HG03442 (cell line): ENCODE results near the gene AQP12B.

Experiments
- ATAC-seq: cut with Tn5 transposase; IDR thresholded peaks from one replicate; pipeline ENCODE4 v1.9.1; 2021; ENCODE audit warnings: mild to moderate bottlenecking, moderate library complexity; ENCODE audit not compliant: unreplicated experiment

The AQP12B gene

GRCh38 chr2:240637116-240637900 lies 45.4 kb downstream of the AQP12B start:
- ATAC-seq: no peak

DNA sequence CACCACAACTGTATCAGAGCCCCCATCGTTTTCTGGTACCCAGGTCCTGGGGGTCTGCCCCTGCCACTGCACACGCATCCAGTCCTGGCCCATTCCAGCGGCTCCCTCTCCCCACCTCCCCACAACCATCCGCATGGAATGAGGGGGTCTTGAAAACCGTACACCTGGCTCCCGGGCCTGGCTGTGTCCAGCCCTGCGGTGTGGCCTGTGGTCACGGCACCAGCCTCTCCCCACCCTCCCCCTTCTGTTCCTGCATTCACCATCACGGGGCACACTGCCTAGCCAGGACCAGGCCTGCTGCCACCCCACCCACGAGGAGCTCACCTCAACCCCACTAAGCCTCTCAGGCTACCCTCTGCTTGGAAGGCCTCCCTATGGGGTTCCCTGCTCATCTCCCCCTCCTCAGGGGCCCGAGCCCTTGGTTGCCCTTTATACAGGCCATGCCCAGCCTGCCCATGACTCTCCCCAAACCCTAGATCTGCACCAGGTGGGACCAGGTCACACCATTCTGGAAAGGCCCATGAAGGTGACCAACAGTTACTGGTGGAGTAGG lies 46.0 kb downstream of the AQP12B start:
- ATAC-seq: no peak

DNA sequence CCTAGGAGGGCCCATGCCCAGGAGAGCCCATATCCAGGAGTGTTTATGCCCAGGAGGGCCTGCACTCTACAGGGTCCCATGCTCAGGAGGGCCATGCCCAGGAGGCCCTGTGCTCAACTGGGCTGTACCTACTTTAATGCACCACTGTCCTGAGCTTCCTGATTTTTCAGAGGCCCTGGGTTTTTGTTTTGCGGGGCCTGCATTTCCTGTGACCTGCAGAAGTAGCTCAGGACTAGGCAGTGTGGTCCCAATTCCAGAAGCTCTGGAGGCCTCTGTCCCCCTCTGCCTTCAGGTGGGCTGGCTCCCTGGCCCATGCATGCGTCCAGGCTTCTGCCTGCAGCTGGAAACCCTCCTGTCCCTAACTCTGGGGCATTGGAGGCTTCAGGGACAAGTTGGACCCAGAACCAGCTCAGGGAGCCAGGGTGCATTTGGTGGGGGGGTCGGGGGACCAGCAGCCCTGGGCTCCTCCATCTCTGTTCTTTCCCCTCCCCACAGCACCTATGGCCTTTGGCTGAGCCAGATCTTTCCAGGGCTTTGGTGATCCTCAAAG lies 46.6 kb downstream of the AQP12B start:
- ATAC-seq: no peak

DNA sequence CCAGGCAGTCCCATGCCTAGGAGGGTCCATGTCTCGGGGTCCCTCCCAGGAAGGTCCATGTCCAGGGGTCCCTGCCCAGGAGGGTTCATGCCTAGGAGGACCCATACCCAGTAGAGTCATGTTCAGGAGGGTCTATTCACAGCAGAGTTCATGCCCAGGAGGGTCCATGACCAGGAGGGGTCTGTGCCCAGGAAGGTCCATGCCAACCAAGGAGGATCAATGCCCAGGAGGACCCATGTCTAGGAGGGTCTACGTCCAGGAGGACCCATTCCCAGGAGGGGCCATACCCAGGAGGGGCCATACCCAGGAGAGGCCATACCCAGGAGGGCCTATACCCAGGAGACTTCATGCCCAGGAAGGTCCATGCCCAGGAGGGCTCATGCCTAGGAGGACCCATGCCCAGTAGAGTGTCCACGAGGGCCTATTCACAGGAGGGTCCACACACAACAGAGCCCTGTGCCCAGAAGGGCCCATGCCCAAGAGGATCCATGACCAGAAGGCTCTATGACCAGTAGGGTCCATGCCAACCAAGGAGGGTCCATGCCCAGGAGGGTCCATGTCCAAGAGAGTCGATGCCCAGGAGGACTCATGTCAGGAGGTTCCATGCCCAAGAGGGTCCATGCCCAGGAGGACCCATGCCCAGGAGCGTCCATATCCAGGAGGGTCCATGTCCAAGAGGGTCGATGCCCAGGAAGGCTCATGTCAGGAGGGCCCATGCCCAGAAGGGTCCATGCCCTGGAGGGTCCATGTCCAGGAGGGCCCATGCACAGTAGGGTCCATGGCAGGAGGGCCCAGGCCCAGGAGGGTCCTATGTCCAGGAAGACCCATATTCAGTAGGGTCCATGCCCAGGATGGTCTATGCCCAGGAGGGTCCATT lies 47.3 kb downstream of the AQP12B start:
- ATAC-seq: no peak

DNA sequence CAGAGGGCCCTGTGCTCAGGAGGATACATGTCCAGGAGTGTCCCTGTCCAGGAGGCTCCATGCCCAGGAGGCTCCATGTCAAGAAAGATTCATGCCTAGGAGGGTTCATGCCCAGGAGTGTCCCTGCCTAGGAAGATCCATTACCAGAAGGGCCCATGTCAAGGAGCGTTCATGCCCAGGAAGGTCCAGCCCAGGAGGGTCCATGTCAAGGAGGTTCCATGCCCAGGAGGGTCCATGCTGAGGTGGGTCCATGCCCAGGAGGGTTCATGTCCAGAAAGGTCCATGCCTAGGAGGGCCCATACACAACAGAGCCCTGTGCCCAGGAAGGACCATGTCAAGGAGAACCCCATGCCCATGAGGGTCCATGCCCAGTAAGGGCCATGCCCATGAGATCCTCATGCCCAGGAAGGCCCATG lies 50.4 kb downstream of the AQP12B start:
- no peak for ATAC-seq

DNA sequence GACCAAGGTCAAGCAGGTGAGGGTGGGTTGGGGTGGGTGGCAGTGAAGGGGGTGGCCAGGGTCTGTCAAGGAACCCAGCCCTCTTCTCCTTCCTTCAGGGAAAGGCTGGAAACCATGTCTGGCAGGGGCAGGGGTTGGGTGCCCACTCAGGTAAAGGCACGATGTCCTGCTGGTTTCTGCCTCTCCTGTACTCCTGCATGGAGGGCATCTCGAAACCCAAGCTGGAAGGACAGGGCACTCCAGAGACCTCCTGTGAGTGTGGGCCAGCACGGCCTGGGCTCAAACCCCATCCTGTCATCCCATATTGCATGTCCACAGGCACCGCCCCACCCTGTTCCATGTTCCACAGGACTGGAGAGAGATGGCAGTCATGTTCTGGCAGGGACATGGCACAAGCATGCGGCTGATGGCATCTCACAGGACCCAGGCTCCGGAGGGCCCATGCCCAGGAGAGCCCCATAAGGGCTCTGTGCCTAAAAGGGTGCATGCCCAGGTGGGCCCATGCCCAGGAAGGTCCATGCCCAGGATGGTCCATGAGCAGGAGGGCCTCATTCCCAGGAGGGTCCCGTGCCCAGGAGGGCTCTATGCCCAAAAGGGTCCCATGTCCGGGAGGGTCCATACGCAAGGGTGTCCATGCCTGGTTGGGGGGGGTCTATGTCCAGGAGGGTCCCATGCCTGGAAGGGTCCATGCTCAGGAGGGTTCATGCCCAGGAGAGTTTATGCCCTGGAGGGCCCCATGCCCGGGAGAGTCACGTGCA lies 51.0 kb downstream of the AQP12B start:
- ATAC-seq: no peak

GRCh38 chr2:240630771-240631547 lies 51.7 kb downstream of the AQP12B start:
- no peak for ATAC-seq

DNA sequence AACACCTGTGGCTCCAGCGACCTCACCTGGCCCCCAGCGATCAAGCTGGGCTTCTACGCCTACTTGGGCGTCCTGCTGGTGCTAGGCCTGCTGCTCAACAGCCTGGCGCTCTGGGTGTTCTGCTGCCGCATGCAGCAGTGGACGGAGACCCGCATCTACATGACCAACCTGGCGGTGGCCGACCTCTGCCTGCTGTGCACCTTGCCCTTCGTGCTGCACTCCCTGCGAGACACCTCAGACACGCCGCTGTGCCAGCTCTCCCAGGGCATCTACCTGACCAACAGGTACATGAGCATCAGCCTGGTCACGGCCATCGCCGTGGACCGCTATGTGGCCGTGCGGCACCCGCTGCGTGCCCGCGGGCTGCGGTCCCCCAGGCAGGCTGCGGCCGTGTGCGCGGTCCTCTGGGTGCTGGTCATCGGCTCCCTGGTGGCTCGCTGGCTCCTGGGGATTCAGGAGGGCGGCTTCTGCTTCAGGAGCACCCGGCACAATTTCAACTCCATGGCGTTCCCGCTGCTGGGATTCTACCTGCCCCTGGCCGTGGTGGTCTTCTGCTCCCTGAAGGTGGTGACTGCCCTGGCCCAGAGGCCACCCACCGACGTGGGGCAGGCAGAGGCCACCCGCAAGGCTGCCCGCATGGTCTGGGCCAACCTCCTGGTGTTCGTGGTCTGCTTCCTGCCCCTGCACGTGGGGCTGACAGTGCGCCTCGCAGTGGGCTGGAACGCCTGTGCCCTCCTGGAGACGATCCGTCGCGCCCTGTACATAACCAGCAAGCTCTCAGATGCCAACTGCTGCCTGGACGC lies 52.5 kb downstream of the AQP12B start:
- no peak for ATAC-seq

DNA sequence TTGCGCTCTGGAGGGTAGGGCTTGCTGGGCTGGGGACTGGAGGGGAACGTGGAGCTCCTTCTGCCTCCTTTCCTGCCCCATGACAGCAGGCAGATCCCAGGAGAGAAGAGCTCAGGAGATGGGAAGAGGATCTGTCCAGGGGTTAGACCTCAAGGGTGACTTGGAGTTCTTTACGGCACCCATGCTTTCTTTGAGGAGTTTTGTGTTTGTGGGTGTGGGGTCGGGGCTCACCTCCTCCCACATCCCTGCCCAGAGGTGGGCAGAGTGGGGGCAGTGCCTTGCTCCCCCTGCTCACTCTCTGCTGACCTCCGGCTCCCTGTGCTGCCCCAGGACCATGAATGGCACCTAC lies 53.1 kb downstream of the AQP12B start:
- ATAC-seq: no peak

DNA sequence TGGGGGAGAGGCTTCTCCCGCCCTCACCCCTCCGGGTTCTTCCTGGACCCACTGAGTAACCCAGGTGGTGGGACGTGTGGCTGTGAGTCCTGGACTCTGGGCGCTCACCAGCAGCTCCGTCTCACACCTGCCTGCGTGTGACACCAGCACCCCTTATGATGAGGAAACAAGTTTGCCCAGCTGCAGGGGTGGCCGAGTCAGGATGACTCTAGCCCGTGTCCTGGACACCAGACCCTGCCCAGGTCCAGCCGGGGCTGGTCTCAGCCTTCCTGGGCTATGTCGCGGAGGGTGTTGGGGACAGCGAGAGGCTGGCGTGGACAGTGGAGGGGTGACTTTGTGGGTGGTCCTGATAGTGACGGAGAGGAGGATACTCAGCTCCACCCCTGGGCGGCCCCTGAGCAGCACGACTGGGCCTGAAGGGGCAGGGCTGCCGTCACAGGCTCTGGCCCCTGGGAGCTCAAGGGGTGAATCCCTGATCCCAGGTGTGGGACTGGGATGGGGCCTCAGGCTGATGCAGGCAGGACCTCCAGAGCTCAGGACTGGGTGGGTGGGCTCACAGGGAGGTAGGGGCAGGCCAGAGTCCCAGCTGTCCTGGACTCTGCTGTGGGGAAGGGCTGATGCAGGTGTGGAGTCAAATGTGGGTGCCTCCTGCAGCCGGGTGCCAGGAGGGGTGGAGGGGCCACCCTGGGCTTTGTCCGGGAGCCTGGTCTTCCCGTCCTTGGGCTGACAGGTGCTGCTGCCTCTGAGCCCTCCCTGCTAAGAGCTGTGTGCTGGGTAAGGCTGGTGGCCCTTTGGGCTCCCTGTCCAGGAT lies 53.7 kb downstream of the AQP12B start:
- ATAC-seq: no peak

DNA sequence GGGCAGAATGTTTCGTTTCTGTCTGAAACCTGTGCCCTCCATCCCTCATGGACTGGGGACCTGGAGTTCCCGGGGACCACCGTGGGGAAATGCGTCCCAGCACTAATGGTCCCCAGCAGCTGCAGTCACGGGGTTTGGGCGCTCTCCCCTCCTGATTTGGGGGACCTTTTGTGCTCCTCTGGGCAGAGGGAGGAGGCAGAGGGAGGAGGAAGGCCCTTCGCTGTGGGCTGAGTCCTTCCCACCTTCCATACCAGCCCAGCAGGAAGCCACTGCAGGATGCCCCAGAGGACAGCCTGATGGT lies 54.2 kb downstream of the AQP12B start:
- ATAC-seq: no peak

DNA sequence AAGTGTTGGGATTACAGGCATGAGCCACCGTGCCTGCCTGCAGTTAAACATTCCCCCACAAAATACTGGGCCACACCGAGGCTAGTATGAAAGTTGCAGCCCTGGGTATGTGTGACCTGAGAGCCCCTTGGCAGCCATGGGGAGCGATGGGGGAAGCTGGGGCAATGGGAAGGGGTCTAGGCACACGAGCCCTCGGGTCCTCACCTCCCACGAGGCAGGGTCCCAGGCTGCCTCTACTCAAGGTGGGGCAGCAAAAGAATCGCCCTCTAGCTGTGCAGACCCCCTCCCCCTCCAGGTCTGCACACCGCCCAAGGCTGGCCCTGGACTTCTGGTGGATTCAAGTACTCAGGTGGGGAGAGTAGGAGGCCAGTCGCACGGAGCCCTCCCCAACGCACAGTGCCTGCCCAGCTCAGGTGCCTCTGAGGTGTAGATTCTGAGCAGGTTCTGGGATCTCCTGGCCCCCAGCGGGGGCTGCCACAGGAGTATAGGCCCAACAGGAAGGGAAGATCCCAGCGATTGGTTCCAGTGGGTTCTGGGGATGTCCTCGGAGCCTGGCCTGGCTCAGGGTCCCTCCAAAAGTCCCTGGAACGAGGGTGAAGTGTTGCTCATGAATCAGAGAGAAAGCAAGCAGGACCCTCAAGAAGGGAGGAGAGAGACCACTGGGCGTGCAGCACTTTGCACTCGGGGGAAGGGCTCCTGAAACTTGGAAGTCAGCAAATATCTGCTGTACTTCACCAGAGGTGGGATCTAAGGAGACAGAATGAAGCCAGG lies 54.8 kb downstream of the AQP12B start:
- no peak for ATAC-seq

- ATAC-seq: no peak
These were observed 56.0 kb downstream of the AQP12B start for GRCh38 chr2:240626531-240627300.
